Progenitor cell of endocrine pancreas (in vitro differentiated cells): ENCODE measurements around the gene WRAP73. TPM values are rescaled to one million over a fixed set of nuclear protein-coding genes. Genes with fewer than 3 reads are reported as not detected.
A peak's percentile ranks its signal among the peaks of the same experiment; 100 is the strongest.

Experiments used
- DNase-seq: peaks from one replicate; pipeline ENCODE4 v3.0.0; 2021; ENCODE audit warnings: low spot score; ENCODE audit not compliant: unreplicated experiment
- H3K27ac Mint-ChIP-seq: 2 replicates; pipeline ENCODE4 v1.8.0; 2021; ENCODE audit warnings: mild to moderate bottlenecking, moderate library complexity, mixed read lengths
- H3K27me3 Mint-ChIP-seq: 2 replicates; pipeline ENCODE4 v1.8.0; 2021; ENCODE audit warnings: mixed read lengths
- H3K36me3 Mint-ChIP-seq: 2 replicates; pipeline ENCODE4 v1.8.0; 2022; ENCODE audit warnings: mixed read lengths; ENCODE audit not compliant: insufficient read depth
- H3K4me1 Mint-ChIP-seq: 2 replicates; pipeline ENCODE4 v1.8.0; 2021; ENCODE audit warnings: low read depth, mixed read lengths
- H3K4me3 Mint-ChIP-seq: 2 replicates; pipeline ENCODE4 v1.8.0; 2021; ENCODE audit warnings: low read depth, mild to moderate bottlenecking, moderate library complexity, mixed read lengths
- H3K9me3 Mint-ChIP-seq: 2 replicates; pipeline ENCODE4 v1.8.0; 2021; ENCODE audit warnings: low read depth, mixed read lengths
- CTCF ChIP-seq: fragments of 200-600 bp; sonication (generic); IDR thresholded peaks from one replicate; pipeline ENCODE4 v1.5.0; 2021; ENCODE audit warnings: antibody characterized with exemption, mild to moderate bottlenecking; ENCODE audit not compliant: unreplicated experiment
- total RNA-seq: library from RNA; stranded (reverse); gene quantifications from 2 replicates; pipeline ENCODE4 v1.2.1, GENCODE V29; 2021

The WRAP73 gene
- total RNA-seq, 1 donor from 2014 or later = 28.1 TPM

GRCh38 chr1:3685906-3686305 lies 36.0 kb upstream of the WRAP73 start:
- DNase-seq = no peak
- Mint-ChIP-seq H3K27ac (no peak overlapping the region), H3K27me3 (peaks cover 20% of the 10 kb centered on the region), H3K4me3 (no peak overlapping the region), H3K36me3 (no peaks in the 10 kb centered on the region), H3K4me1 (no peaks in the 10 kb centered on the region), H3K9me3 (no peaks in the 10 kb centered on the region)
- TF ChIP-seq CTCF = no peak

- TF ChIP-seq CTCF = no peak
- no peak overlapping the region for H3K27ac Mint-ChIP-seq
- H3K4me1 Mint-ChIP-seq = no peaks in the 10 kb centered on the region
- no peak for DNase-seq
- no peak overlapping the region for H3K4me3 Mint-ChIP-seq
- H3K36me3 Mint-ChIP-seq = no peaks in the 10 kb centered on the region
- no peaks in the 10 kb centered on the region for H3K9me3 Mint-ChIP-seq
- H3K27me3 Mint-ChIP-seq = peaks cover 20% of the 10 kb centered on the region
These were observed 35.3 kb upstream of the WRAP73 start for GRCh38 chr1:3685222-3685621.

GRCh38 chr1:3683992-3684391 lies 34.1 kb upstream of the WRAP73 start:
- Mint-ChIP-seq H3K36me3 (no peaks in the 10 kb centered on the region), H3K4me3 (no peak overlapping the region), H3K27ac (no peak overlapping the region), H3K9me3 (no peaks in the 10 kb centered on the region), H3K4me1 (no peaks in the 10 kb centered on the region), H3K27me3 (peaks cover 30% of the 10 kb centered on the region)
- DNase-seq = peak; percentile 49
- no peak for TF ChIP-seq CTCF

- Mint-ChIP-seq H3K27ac (no peak overlapping the region), H3K4me1 (no peaks in the 10 kb centered on the region), H3K36me3 (no peaks in the 10 kb centered on the region), H3K9me3 (no peaks in the 10 kb centered on the region), H3K4me3 (no peak overlapping the region), H3K27me3 (peaks cover 28% of the 10 kb centered on the region)
- no peak for DNase-seq
- TF ChIP-seq CTCF = no peak
These were observed 33.3 kb upstream of the WRAP73 start for GRCh38 chr1:3683197-3683596.

- no peak for TF ChIP-seq CTCF
- no peak for DNase-seq
- Mint-ChIP-seq H3K4me3 (no peak overlapping the region), H3K9me3 (no peaks in the 10 kb centered on the region), H3K36me3 (no peaks in the 10 kb centered on the region), H3K27ac (no peak overlapping the region), H3K27me3 (peaks cover 32% of the 10 kb centered on the region), H3K4me1 (no peaks in the 10 kb centered on the region)
These were observed 32.2 kb upstream of the WRAP73 start for GRCh38 chr1:3681898-3682806.
